ENCODE measurements around the gene RAMP1. TPM values are rescaled to one million over a fixed set of nuclear protein-coding genes. Genes with fewer than 3 reads are reported as not detected.

RAMP1 gene
- total and polyA plus RNA-seq, 9 donors = 1.8 to 62.5 (median 29.4) TPM

GRCh38 chr2:237894986-237895543 is 35.6 kb downstream of the RAMP1 start:
- H3K4me1 ChIP-seq (ENCODE audit: insufficient read depth) = no peaks in the 10 kb centered on the region
- H3K36me3 ChIP-seq = no peaks in the 10 kb centered on the region
- no peak overlapping the region for H3K27ac ChIP-seq
- peak in 1 of 5 donors; percentile 21 for DNase-seq
- no peak overlapping the region for H3K4me3 ChIP-seq
- no peaks in the 10 kb centered on the region for H3K9me3 ChIP-seq
- 90 to 92% (median 90%) methylated on average over 12 of the region's 12 CpGs for WGBS, 3 donors
- intact Hi-C loops (cut with DNase I) = no loop called here
- H3K27me3 ChIP-seq = no peaks in the 10 kb centered on the region
- no peak for TF ChIP-seq POLR2A (IDR thresholded peaks at IDR 0.05)
- TF ChIP-seq CTCF (IDR thresholded peaks at IDR 0.05) = no peak
- TF ChIP-seq EP300 (IDR thresholded peaks at IDR 0.05) = no peak

- Histone ChIP-seq H3K4me1 (ENCODE audit: insufficient read depth) (no peaks in the 10 kb centered on the region), H3K4me3 (no peak overlapping the region), H3K36me3 (no peaks in the 10 kb centered on the region), H3K27me3 (no peaks in the 10 kb centered on the region), H3K27ac (peak overlapping the region in 1 of 2 donors; percentile 10), H3K9me3 (no peaks in the 10 kb centered on the region)
- DNase-seq = peak in 1 of 5 donors; percentile 33
- TF ChIP-seq EP300 (IDR thresholded peaks at IDR 0.05) (no peak), POLR2A (IDR thresholded peaks at IDR 0.05) (no peak), CTCF (IDR thresholded peaks at IDR 0.05) (no peak)
- intact Hi-C loops (cut with DNase I) = no loop called here
- WGBS, 3 donors = 79 to 91% (median 86%) methylated on average over 23 to 27 of the region's 27 CpGs
These were observed 36.4 kb downstream of the RAMP1 start for GRCh38 chr2:237895544-237896506.

- Histone ChIP-seq H3K27me3 (no peaks in the 10 kb centered on the region), H3K36me3 (no peaks in the 10 kb centered on the region), H3K27ac (no peak overlapping the region), H3K4me3 (no peak overlapping the region), H3K4me1 (ENCODE audit: insufficient read depth) (no peaks in the 10 kb centered on the region), H3K9me3 (no peaks in the 10 kb centered on the region)
- no peak for DNase-seq
- 61 to 79% (median 68%) methylated on average over 6 to 7 of the region's 7 CpGs for WGBS, 3 donors
- intact Hi-C loops (cut with DNase I) = no loop called here
- TF ChIP-seq CTCF (IDR thresholded peaks at IDR 0.05) (no peak), POLR2A (IDR thresholded peaks at IDR 0.05) (no peak), EP300 (IDR thresholded peaks at IDR 0.05) (no peak)
These were observed 37.1 kb downstream of the RAMP1 start for GRCh38 chr2:237896507-237896892.

- H3K36me3 ChIP-seq = no peaks in the 10 kb centered on the region
- DNase-seq = peak in 2 of 5 donors; percentile 7 to 21
- H3K27me3 ChIP-seq = no peaks in the 10 kb centered on the region
- intact Hi-C loops (cut with DNase I) = no loop called here
- no peak for TF ChIP-seq POLR2A (IDR thresholded peaks at IDR 0.05)
- TF ChIP-seq CTCF (IDR thresholded peaks at IDR 0.05) = no peak
- TF ChIP-seq EP300 (IDR thresholded peaks at IDR 0.05) = no peak
- no peaks in the 10 kb centered on the region for H3K4me1 ChIP-seq (ENCODE audit: insufficient read depth)
- no peak overlapping the region for H3K4me3 ChIP-seq
- 91 to 95% (median 91%) methylated on average over 9 to 10 of the region's 10 CpGs for WGBS, 3 donors
- H3K27ac ChIP-seq = no peak overlapping the region
- no peaks in the 10 kb centered on the region for H3K9me3 ChIP-seq
These were observed 37.5 kb downstream of the RAMP1 start for GRCh38 chr2:237896956-237897355.
